GM12878 (cell line): ENCODE results near the gene CASK. TPM values are rescaled to one million over a fixed set of nuclear protein-coding genes. Genes with fewer than 3 reads are reported as not detected.

Source experiments
- ATAC-seq: fragments of 200-7000 bp; cut with Tn5 transposase; 3 replicates; pipeline ENCODE4 v1.9.1; 2020; ENCODE audit warnings: mild to moderate bottlenecking, moderate library complexity
- BruUV-seq: library from RNA; stranded (reverse); fragments of 400-500 nt; replicated peaks from 2 replicates; lab custom pipeline; 2021; lab: Mats Ljungman, UMichigan
- CTCF ChIA-PET: fragments of 300-600 bp; sonication (Branson Sonifier 250); formaldehyde crosslinking; extraction: SDS; loops from one replicate; lab custom pipeline; 2021; ENCODE audit warnings: inconsistent platforms; lab: Yijun Ruan, JAX
- POLR2A ChIA-PET: fragments of 350-600 bp; formaldehyde crosslinking; extraction: SDS; loops from one replicate; lab custom pipeline; 2021; ENCODE audit warnings: inconsistent platforms; lab: Charles Lee
- RAD21 ChIA-PET: fragments of 300-600 bp; sonication (Branson Sonifier 250); formaldehyde crosslinking; loops from one replicate; lab custom pipeline; 2023; ENCODE audit warnings: antibody characterized with exemption; ENCODE audit not compliant: unreplicated experiment; lab: Charles Lee
- SMC1A ChIA-PET: fragments of 300-600 bp; sonication (Branson Sonifier 250); formaldehyde crosslinking; loops from one replicate; lab custom pipeline; 2023; ENCODE audit not compliant: unreplicated experiment, uncharacterized antibody; lab: Charles Lee
- DNase-seq: peaks from one replicate; pipeline ENCODE4 v3.0.0-alpha.2; 2011; ENCODE audit warnings: low read depth, low spot score
- FAIRE-seq: peaks from 3 replicates; lab custom pipeline; 2011; peaks lifted over from hg19 to GRCh38; lab: Jason Lieb, UNC
- H2AFZ ChIP-seq: 2 replicates; pipeline ENCODE4 v1.6.0; 2011; ENCODE audit warnings: low read depth, low read length, control low read depth; ENCODE audit not compliant: control insufficient read depth
- H3K27ac ChIP-seq: 2 replicates; pipeline ENCODE4 v1.5.1; 2011; ENCODE audit warnings: control low read depth; ENCODE audit not compliant: control insufficient read depth, insufficient read depth
- H3K27me3 ChIP-seq, 2 experiments: replicated peaks in 1 of 2; 2 replicates each; pipeline versions ENCODE4 v1.6.0 to v1.6.1; 2011; ENCODE audit warnings: low read length in 1 of 2; ENCODE audit not compliant: control insufficient read depth in 2 of 2, insufficient read depth in 2 of 2
- H3K36me3 ChIP-seq, 2 experiments: 2 replicates each; pipeline ENCODE4 v1.5.1; 2011; ENCODE audit warnings: low read length in 1 of 2; ENCODE audit not compliant: control insufficient read depth in 2 of 2, insufficient read depth in 2 of 2
- H3K4me1 ChIP-seq: 2 replicates; pipeline ENCODE4 v1.6.1; 2011; ENCODE audit warnings: mild to moderate bottlenecking, low read length, moderate library complexity, mixed read lengths; ENCODE audit not compliant: control insufficient read depth, insufficient read depth
- H3K4me2 ChIP-seq: 2 replicates; pipeline ENCODE4 v1.6.0; 2011; ENCODE audit warnings: control low read depth; ENCODE audit not compliant: control insufficient read depth, insufficient read depth
- H3K4me3 ChIP-seq: fragments of 200-600 bp; sonication (generic); 2 replicates; pipeline ENCODE4 v1.5.1; 2016
- H3K79me2 ChIP-seq: 2 replicates; pipeline ENCODE4 v1.6.0; 2011; ENCODE audit warnings: low read length; ENCODE audit not compliant: control insufficient read depth, insufficient read depth
- H3K9ac ChIP-seq: 2 replicates; pipeline ENCODE4 v1.8.0; 2011; ENCODE audit warnings: low read length, control low read depth, mixed read lengths; ENCODE audit not compliant: control insufficient read depth, insufficient read depth
- H3K9me3 ChIP-seq: replicated peaks from 3 replicates; pipeline ENCODE4 v1.5.1; 2011; ENCODE audit warnings: mild to moderate bottlenecking, low read length; ENCODE audit not compliant: control insufficient read depth, insufficient read depth
- H4K20me1 ChIP-seq: 2 replicates; pipeline ENCODE4 v1.6.0; 2011; ENCODE audit not compliant: control insufficient read depth, insufficient read depth
- BCL3 ChIP-seq: IDR thresholded peaks from 2 replicates; pipeline ENCODE4 v1.6.1; 2011; ENCODE audit warnings: borderline replicate concordance, low read depth, mild to moderate bottlenecking, moderate library complexity, low read length; ENCODE audit not compliant: insufficient read depth, poor library complexity, severe bottlenecking
- CBX5 ChIP-seq: sonication (generic); IDR thresholded peaks from 2 replicates; pipeline ENCODE4 v1.6.1; 2016; ENCODE audit warnings: low read depth, moderate library complexity, mild to moderate bottlenecking, inconsistent platforms
- HSF1 ChIP-seq: fragments of 150-350 bp; IDR thresholded peaks from 2 replicates; pipeline ENCODE4 v1.6.1; 2014; ENCODE audit warnings: mild to moderate bottlenecking, low read depth, low read length
- KAT2A ChIP-seq: conservative IDR thresholded peaks from 2 replicates; pipeline ENCODE4 v1.6.1; 2011; ENCODE audit warnings: low read depth, low read length; ENCODE audit not compliant: control insufficient read depth
- MAX ChIP-seq: IDR thresholded peaks from 2 replicates; pipeline ENCODE4 v1.6.1; 2012; ENCODE audit warnings: low read depth, low read length, improper control_type of control experiment
- MTA2 ChIP-seq: fragments of 450-650 bp; IDR thresholded peaks from 2 replicates; pipeline ENCODE4 v1.6.1; 2016; ENCODE audit warnings: low read depth, mild to moderate bottlenecking, moderate library complexity
- MYC ChIP-seq: IDR thresholded peaks from 2 replicates; pipeline ENCODE4 v1.6.1; 2011; ENCODE audit warnings: mild to moderate bottlenecking, low read length, moderate library complexity, inconsistent platforms; ENCODE audit not compliant: insufficient read depth, insufficient replicate concordance, insufficient read length, severe bottlenecking
- NR2C1 ChIP-seq: fragments of 450-650 bp; IDR thresholded peaks from 2 replicates; pipeline ENCODE4 v1.6.1; 2017; ENCODE audit warnings: antibody characterized with exemption, mild to moderate bottlenecking, moderate library complexity
- TCF12 ChIP-seq: IDR thresholded peaks from 2 replicates; pipeline ENCODE4 v1.6.1; 2011; ENCODE audit warnings: low read depth, mild to moderate bottlenecking, low read length
- WGBS: methylation state at CpG from one replicate; pipeline ENCODE4 v1.1.6; 2016; ENCODE audit warnings: low lambda C conversion rate; ENCODE audit not compliant: insufficient replicate concordance, insufficient coverage; ENCODE audit errors: missing lambda C conversion rate; 5-methylcytosine and 5-hydroxymethylcytosine counted together
- in situ Hi-C: fragments of 300-500 bp; cut with MboI; formaldehyde crosslinking; loops from 9 replicates; pipeline ENCODE4 v1.14.3; 2018; ENCODE audit warnings: mixed read lengths
- intact Hi-C: fragments of 100-400 bp; cut with micrococcal nuclease; formaldehyde crosslinking; loops from one replicate; pipeline ENCODE4 v1.14.2; 2022; ENCODE audit not compliant: unreplicated experiment
- polyA plus RNA-seq, 11 experiments: library from polyadenylated mRNA; depleted of rRNA in 4 of 11; unstranded in 6 of 11; stranded (reverse) in 5 of 11; fragments of >200 nt; fragmentation: Nextera tagmentation in 4 of 11; fragmentation: Illumina TruSeq in 1 of 11; extraction: Ambion mirVana in 4 of 11; extraction: Trizol in 1 of 11; gene quantifications; 1 replicate in 1 of 11; 2 replicates in 10 of 11; pipeline versions ENCODE4 v1.2.1 to v1.2.3, GENCODE V29; 2011 to 2016; ENCODE audit warnings: inconsistent platforms in 2 of 11, missing spikeins in 2 of 11, low read depth in 1 of 11
- total RNA-seq, 4 experiments: library from RNA; depleted of rRNA in 3 of 4; stranded (reverse); fragments of >200 nt in 3 of 4; fragmentation: Illumina TruSeq in 1 of 4; extraction: Trizol in 1 of 4; gene quantifications; 2 replicates each; pipeline versions ENCODE4 v1.2.1 to v1.2.3, GENCODE V29; 2013 to 2021

CASK gene
- total and polyA plus RNA-seq, 10 of the 15 experiments (the other 5 are each of a cell fraction or from before 2014, with no cell fraction given), result 0.60 to 45.9 (median 4.8) TPM

- ATAC-seq, result peak; percentile 66
- Histone ChIP-seq H3K27me3 (no peaks in the 10 kb centered on the region), H3K4me3 (no peak overlapping the region), H3K4me1 (peaks cover 3% of the 10 kb centered on the region; the same call in 1 of the 2 replicates), H3K9ac (no peak overlapping the region), H4K20me1 (no peaks in the 10 kb centered on the region), H2AFZ (no peak overlapping the region), H3K36me3 (peaks cover 0 to 2% of the 10 kb centered on the region in 2 experiments; a peak in 1 of 4 replicates), H3K9me3 (no peaks in the 10 kb centered on the region), H3K27ac (no peak overlapping the region), H3K79me2 (no peaks in the 10 kb centered on the region)
- in situ Hi-C loops, result no loop called here
- ChIA-PET RAD21 (interaction anchor here (1.1 to 2.9 kb wide), 5 partner anchors 12 to 69 kb away, joined by 3 to 14 read pairs (median 4); partner anchors contain the start of gene CASK), CTCF (interaction anchor here (0.7 to 1.5 kb wide), 2 partner anchors 12 to 15 kb away, joined by 3 read pairs; no protein-coding TSS in a partner anchor), POLR2A (interaction anchor here (0.6 to 1.5 kb wide), 3 partner anchors 11 to 1341 kb away, joined by 3 to 6 read pairs (median 4); no protein-coding TSS in a partner anchor)
- no TSS peak for BruUV-seq
- FAIRE-seq, result no peak
- DNase-seq, result no peak
- intact Hi-C loops, result no loop called here
- TF ChIP-seq TCF12 (no peak), MTA2 (no peak), KAT2A (no peak), BCL3 (no peak), MYC (no peak), HSF1 (no peak), NR2C1 (no peak), MAX (no peak), CBX5 (no peak)
- TF ChIP-seq, all 136 proteins: peak for 0
- 64% methylated on average over 3 of the region's 3 CpGs for WGBS
- H3K4me2 ChIP-seq, result no peak overlapping the region
- SMC1A ChIA-PET, result interaction anchor here (0.7 to 2.6 kb wide), 8 partner anchors 9 to 52 kb away, joined by 3 to 15 read pairs (median 6); no protein-coding TSS in a partner anchor
Measured at GRCh38 chrX:41868392-41868977, 54.9 kb downstream of the CASK start.
